Mesothelial cell of epicardium (in vitro differentiated cells): ENCODE measurements around the gene TXN2. TPM values are rescaled to one million over a fixed set of nuclear protein-coding genes. Genes with fewer than 3 reads are reported as not detected.
"Not testable (repeated sequence)": the region's sequence is repeated elsewhere in the genome, so short reads cannot be mapped to it uniquely, and the experiment has no call there.

Experiments used
- DNase-seq, 2 experiments: peaks; one replicate each; pipeline ENCODE4 v3.0.0; 2021; ENCODE audit warnings: low spot score in 2 of 2; ENCODE audit not compliant: unreplicated experiment in 2 of 2
- H3K27ac Mint-ChIP-seq: 2 replicates; pipeline ENCODE4 v1.8.0; 2021; ENCODE audit warnings: mixed read lengths
- H3K27me3 Mint-ChIP-seq: 2 replicates; pipeline ENCODE4 v1.8.0; 2021; ENCODE audit warnings: low read depth, mixed read lengths
- H3K36me3 Mint-ChIP-seq: 2 replicates; pipeline ENCODE4 v1.8.0; 2021; ENCODE audit warnings: mixed read lengths
- H3K4me1 Mint-ChIP-seq: 2 replicates; pipeline ENCODE4 v1.8.0; 2021; ENCODE audit warnings: mixed read lengths
- H3K4me3 Mint-ChIP-seq: 2 replicates; pipeline ENCODE4 v1.8.0; 2021; ENCODE audit warnings: mild to moderate bottlenecking, moderate library complexity, mixed read lengths
- H3K9me3 Mint-ChIP-seq: 2 replicates; pipeline ENCODE4 v1.8.0; 2021; ENCODE audit warnings: mixed read lengths
- total RNA-seq: library from RNA; stranded (reverse); gene quantifications from 3 replicates; pipeline ENCODE4 v1.2.1, GENCODE V29; 2021
- TF ChIP-seq, protein P1 (sequence below): fragments of 200-600 bp; sonication (generic); IDR thresholded peaks from one replicate; pipeline ENCODE4 v1.5.0; 2021; ENCODE audit warnings: antibody characterized with exemption; ENCODE audit not compliant: unreplicated experiment

Gene TXN2, protein sequence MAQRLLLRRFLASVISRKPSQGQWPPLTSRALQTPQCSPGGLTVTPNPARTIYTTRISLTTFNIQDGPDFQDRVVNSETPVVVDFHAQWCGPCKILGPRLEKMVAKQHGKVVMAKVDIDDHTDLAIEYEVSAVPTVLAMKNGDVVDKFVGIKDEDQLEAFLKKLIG
- total RNA-seq = 54.9 to 64.1 TPM (median 59.1 TPM) in 3 replicates

DNA sequence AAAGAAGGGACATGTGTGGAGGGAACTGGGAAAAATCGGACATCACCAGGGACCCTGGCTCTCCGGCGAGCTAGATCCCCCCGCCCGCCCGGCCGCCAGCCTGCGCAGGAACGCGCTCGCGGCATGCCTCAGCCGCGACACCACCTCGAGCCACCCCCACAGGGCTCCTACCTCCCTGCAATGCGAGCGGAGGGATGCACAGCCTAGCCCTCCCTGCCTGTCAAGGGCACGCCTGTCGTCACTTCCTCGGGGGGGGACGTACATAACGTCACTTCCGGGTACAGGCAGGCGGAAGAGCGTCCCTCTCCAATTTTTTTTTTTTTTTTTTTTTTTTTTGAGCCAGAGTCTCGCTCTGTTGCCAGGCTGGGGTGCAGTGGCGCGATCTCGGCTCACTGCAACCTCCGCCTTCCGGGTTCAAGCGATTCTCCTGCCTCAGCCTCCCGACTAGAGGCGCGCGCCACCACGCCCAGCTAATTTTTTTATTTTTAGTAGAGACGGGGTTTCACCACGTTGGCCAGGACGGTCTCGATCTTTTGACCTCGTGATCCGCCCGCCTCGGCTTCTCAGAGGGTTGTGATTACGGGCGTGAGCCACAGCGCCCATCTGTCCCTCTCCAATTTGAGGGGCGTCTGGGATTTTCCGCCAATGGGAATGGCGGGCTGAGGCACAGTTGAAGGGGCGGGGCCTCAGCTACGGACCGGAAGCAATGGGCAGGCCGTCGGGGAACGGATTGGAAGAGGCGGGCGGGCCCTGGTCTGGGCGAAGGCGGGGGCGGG lies at the start of gene TXN2:
Gene TXN2 (minus strand): TSS at position 248 of the 776 bp plus-strand sequence. CDS start 803 bp downstream, outside the sequence.
- peak within 1 kb of the TSS; percentile 90 for H3K4me3 Mint-ChIP-seq
- H3K4me1 Mint-ChIP-seq = peaks cover 23% of the 10 kb centered on the region
- TF ChIP-seq, protein P1, sequence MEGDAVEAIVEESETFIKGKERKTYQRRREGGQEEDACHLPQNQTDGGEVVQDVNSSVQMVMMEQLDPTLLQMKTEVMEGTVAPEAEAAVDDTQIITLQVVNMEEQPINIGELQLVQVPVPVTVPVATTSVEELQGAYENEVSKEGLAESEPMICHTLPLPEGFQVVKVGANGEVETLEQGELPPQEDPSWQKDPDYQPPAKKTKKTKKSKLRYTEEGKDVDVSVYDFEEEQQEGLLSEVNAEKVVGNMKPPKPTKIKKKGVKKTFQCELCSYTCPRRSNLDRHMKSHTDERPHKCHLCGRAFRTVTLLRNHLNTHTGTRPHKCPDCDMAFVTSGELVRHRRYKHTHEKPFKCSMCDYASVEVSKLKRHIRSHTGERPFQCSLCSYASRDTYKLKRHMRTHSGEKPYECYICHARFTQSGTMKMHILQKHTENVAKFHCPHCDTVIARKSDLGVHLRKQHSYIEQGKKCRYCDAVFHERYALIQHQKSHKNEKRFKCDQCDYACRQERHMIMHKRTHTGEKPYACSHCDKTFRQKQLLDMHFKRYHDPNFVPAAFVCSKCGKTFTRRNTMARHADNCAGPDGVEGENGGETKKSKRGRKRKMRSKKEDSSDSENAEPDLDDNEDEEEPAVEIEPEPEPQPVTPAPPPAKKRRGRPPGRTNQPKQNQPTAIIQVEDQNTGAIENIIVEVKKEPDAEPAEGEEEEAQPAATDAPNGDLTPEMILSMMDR = no peak
- H3K27ac Mint-ChIP-seq = peak within 1 kb of the TSS; percentile 98
- H3K9me3 Mint-ChIP-seq = no peaks in the 10 kb centered on the region
- peak; percentile 90 to 95 for DNase-seq
- no peaks in the 10 kb centered on the region for H3K27me3 Mint-ChIP-seq
- H3K36me3 Mint-ChIP-seq = peaks cover 17% of the 10 kb centered on the region

DNA sequence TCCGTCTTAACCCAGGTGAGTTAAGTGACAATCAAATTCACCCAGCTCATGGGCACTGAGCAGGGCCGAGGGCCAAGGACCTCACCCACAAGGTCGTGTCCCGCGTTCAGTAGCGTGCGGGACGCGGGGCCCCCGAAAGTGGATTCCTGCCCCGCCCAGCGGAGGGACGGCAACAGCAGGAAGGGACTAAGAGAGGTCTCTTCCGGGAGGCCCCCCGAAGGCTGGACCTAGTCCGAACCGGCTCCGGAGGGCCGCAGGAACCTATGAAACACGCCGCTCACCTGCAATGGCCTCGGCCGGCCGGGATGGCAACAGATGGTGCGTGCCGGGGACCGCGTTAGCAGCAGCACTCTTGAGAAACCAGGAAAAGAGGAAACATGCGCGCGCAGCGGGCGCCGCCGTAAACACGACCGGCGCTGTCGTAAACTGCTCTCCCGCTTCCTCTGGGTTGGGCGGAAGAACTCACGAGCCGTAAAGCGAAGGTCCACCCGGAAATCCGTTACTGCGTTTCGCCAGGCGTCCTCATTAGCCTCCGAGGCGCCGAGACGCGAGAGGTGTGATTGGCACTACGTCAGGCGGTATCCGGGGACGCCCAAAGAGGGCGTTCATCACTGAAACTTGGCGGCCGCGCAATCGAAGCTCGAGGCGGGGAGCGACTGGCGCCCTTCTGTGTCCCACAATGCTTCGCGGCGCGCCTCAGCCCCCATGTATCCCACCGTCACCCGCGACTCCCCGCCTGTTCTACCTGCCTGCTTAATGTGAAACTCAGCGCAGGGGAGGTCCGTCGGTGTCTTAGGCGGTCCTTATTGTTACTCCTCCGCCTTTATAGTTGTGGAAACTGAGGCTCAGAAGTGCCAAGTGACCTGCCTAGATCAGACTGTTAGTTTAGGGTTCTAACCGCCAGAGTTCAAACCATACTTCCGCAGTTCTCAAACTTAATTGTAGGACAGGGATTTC lies 47.6 kb upstream of the TXN2 start, which contains the start of gene EIF3D:
Gene EIF3D (minus strand): TSS at position 372 of the 957 bp plus-strand sequence. CDS start 3,045 bp downstream, outside the sequence.
- DNase-seq = peak; percentile 87 to 97
- peaks cover 15% of the 10 kb centered on the region for H3K4me1 Mint-ChIP-seq
- H3K4me3 Mint-ChIP-seq = peak within 1 kb of the TSS; percentile 95
- H3K36me3 Mint-ChIP-seq = peaks cover 23% of the 10 kb centered on the region
- H3K27ac Mint-ChIP-seq = peak within 1 kb of the TSS; percentile 98
- H3K9me3 Mint-ChIP-seq = peaks cover 5% of the 10 kb centered on the region
- TF ChIP-seq, protein P1 = no peak
- H3K27me3 Mint-ChIP-seq = no peaks in the 10 kb centered on the region

DNA sequence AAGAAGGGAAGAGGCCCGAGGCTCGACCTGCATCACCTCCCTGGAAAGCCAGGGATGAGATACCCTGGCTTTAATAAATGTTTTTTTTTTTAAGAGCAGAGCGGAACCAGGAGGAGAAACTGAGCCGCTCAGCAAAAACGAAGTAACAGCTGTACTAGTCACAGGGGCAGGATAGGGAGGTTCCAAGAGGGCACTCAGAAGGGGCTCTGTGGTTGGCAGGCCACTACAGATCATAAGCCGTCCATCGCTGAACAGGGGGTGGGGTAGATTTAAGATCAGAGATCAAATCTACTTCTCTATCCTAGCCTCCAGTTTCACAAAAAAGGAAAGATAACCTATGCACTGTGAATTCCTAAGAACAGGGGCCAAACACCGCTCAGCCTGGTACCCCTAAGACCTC lies 46.9 kb upstream of the TXN2 start:
- peak overlapping the region; percentile 98 for H3K27ac Mint-ChIP-seq

DNA sequence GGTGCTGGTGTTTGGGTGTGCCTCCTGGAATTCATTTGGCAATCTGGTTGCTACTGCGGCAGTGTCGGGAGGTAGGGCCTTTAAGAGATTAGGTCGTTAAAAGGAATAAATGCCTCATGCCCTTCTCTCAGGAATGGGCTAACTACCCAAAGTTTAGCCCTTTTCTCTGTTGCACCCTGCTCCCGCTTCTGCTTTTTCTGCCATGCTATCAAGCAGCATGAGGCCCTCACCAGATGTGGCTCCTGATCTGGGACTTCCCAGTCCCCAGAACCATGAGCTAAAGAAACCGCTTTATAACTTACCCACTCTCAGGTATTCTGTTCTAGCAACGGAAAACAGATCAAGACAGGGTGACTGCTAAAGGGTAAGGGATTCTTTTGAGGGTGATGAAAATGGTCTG lies 41.2 kb upstream of the TXN2 start:
- Mint-ChIP-seq H3K36me3 (peaks cover 63% of the 10 kb centered on the region), H3K9me3 (no peaks in the 10 kb centered on the region), H3K4me1 (peaks cover 7% of the 10 kb centered on the region), H3K27ac (no peak overlapping the region), H3K27me3 (no peaks in the 10 kb centered on the region), H3K4me3 (no peak overlapping the region)
- TF ChIP-seq, protein P1 = no peak
- no peak for DNase-seq

More for the DNA sequence above, 46.9 kb upstream of the TXN2 start:
- Mint-ChIP-seq H3K9me3 (peaks cover 3% of the 10 kb centered on the region), H3K4me3 (peak overlapping the region; percentile 95), H3K36me3 (peaks cover 31% of the 10 kb centered on the region), H3K4me1 (peaks cover 15% of the 10 kb centered on the region), H3K27me3 (no peaks in the 10 kb centered on the region)
- TF ChIP-seq, protein P1 = no peak
- no peak for DNase-seq

- DNase-seq = no peak
- Mint-ChIP-seq H3K27ac (no peak overlapping the region), H3K27me3 (no peaks in the 10 kb centered on the region), H3K4me3 (no peak overlapping the region), H3K36me3 (peaks cover 66% of the 10 kb centered on the region), H3K9me3 (no peaks in the 10 kb centered on the region), H3K4me1 (no peaks in the 10 kb centered on the region)
- TF ChIP-seq, protein P1 = no peak
Observed at GRCh38 chr22:36520423-36520822, 39.0 kb upstream of the TXN2 start.

DNA sequence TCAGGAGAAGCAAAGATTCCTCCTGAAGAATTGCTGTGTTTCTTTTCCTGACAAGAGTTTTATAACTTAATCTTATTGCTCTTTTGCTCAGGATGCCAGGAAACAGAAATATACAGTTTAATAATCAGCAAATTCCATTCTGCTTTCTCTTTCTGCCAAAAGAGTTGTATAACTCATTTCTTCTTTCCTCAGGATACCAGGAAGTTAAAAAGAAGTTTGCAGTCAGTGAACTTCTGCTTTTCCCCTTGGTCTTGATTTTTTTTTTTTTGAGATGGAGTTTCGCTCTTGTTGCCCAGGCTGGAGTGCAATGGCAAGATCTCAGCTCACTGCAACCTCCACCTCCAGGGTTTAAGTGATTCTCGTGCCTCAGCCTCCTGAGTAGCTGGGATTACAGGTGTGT lies 38.5 kb upstream of the TXN2 start:
- not testable (repeated sequence) for H3K4me3 Mint-ChIP-seq, H3K4me1 Mint-ChIP-seq, H3K9me3 Mint-ChIP-seq, H3K27ac Mint-ChIP-seq, H3K27me3 Mint-ChIP-seq, DNase-seq
- H3K36me3 Mint-ChIP-seq = peaks cover 68% of the 10 kb centered on the region
